A673 (cell line): Measurements from ENCODE around the gene TTN. TPM values are rescaled to one million over a fixed set of nuclear protein-coding genes. Genes with fewer than 3 reads are reported as not detected.

Experiments used
- BruUV-seq: library from RNA; stranded (reverse); fragments of 400-500 nt; replicated peaks from 2 replicates; lab custom pipeline; 2021; lab: Mats Ljungman, UMichigan
- CTCF ChIA-PET: fragments of 300-600 bp; sonication (Branson Sonifier 250); formaldehyde crosslinking; loops from one replicate; lab custom pipeline; 2022; ENCODE audit warnings: antibody characterized with exemption; lab: Charles Lee
- POLR2A ChIA-PET: fragments of 300-600 bp; sonication (Branson Sonifier 250); formaldehyde crosslinking; loops from one replicate; lab custom pipeline; 2022; ENCODE audit warnings: antibody characterized with exemption; ENCODE audit not compliant: low non-redundant PET; lab: Charles Lee
- DNase-seq: peaks from one replicate; pipeline ENCODE4 v3.0.0-alpha.2; 2015; ENCODE audit warnings: low spot score
- H3K27ac ChIP-seq: fragments of 200-600 bp; sonication (generic); 2 replicates; pipeline ENCODE4 v1.5.1; 2016; ENCODE audit warnings: mixed run types, low read depth, mild to moderate bottlenecking, mixed read lengths, antibody characterized with exemption, low read length; ENCODE audit not compliant: poor library complexity, severe bottlenecking
- H3K27me3 ChIP-seq: fragments of 200-600 bp; sonication (generic); replicated peaks from 2 replicates; pipeline ENCODE4 v1.6.1; 2017; ENCODE audit warnings: mixed run types, low read depth, mild to moderate bottlenecking, mixed read lengths, antibody characterized with exemption, low read length; ENCODE audit not compliant: insufficient read depth, poor library complexity
- H3K36me3 ChIP-seq: fragments of 200-600 bp; sonication (generic); 2 replicates; pipeline ENCODE4 v1.6.1; 2016; ENCODE audit warnings: mixed run types, mild to moderate bottlenecking, mixed read lengths, antibody characterized with exemption, low read length; ENCODE audit not compliant: insufficient read depth, poor library complexity, severe bottlenecking
- H3K4me1 ChIP-seq: fragments of 200-600 bp; sonication (generic); 2 replicates; pipeline ENCODE4 v1.6.1; 2017; ENCODE audit warnings: mixed run types, mild to moderate bottlenecking, mixed read lengths, antibody characterized with exemption, low read length; ENCODE audit not compliant: insufficient read depth, poor library complexity, severe bottlenecking
- H3K4me3 ChIP-seq: fragments of 200-600 bp; sonication (generic); 2 replicates; pipeline ENCODE4 v1.5.1; 2016; ENCODE audit warnings: low read depth, mixed run types, mild to moderate bottlenecking, mixed read lengths, low read length; ENCODE audit not compliant: poor library complexity, severe bottlenecking
- H3K9me3 ChIP-seq: fragments of 200-600 bp; sonication (generic); 2 replicates; pipeline ENCODE4 v1.6.1; 2016; ENCODE audit warnings: mixed run types, low read depth, mild to moderate bottlenecking, mixed read lengths, antibody characterized with exemption, low read length; ENCODE audit not compliant: poor library complexity, severe bottlenecking
- EZH2 ChIP-seq: fragments of 200-600 bp; sonication (generic); IDR thresholded peaks from 2 replicates; pipeline ENCODE4 v1.6.1; 2017; ENCODE audit warnings: borderline replicate concordance, low read depth, mild to moderate bottlenecking, mixed read lengths, antibody characterized with exemption, low read length; ENCODE audit not compliant: poor library complexity, severe bottlenecking
- intact Hi-C: fragments of 100-400 bp; cut with micrococcal nuclease; formaldehyde crosslinking; loops from one replicate; pipeline ENCODE4 v1.10.0; 2022; ENCODE audit not compliant: unreplicated experiment
- total RNA-seq: library from RNA; stranded (reverse); gene quantifications from 2 replicates; pipeline ENCODE4 v1.2.3, GENCODE V29; 2021
- TF ChIP-seq, protein P1 (sequence below): fragments of 300-800, 200-600 bp; sonication (generic); conservative IDR thresholded peaks from 2 replicates; pipeline ENCODE4 v1.5.1; 2017; ENCODE audit warnings: low read depth, mild to moderate bottlenecking, antibody characterized with exemption, low read length, moderate library complexity, mixed read lengths

Gene TTN
- total RNA-seq, 1 experiment from 2014 or later, result under 0.01 TPM

DNA sequence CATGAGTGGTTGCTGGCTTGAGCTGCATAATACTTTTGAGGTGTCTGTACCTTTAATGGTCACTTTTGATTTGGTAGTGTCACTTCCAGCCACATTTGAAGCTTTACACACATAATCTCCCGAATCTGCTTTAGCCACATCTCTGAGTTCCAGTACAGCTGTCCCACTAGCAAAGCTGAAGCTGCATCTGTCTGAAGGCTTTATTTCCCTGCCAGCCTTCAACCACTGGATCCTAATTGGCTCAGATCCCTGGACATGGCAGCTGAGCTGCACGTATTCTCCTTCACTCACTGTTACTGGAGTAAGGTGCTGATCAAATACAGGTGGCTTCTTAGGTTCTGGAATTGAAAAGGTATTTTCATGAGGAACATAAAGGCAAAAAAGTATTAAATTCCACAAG lies 99.7 kb downstream of the TTN start:
- H3K4me3 ChIP-seq, result no peak overlapping the region
- DNase-seq, result no peak
- BruUV-seq, result no TSS peak

DNA sequence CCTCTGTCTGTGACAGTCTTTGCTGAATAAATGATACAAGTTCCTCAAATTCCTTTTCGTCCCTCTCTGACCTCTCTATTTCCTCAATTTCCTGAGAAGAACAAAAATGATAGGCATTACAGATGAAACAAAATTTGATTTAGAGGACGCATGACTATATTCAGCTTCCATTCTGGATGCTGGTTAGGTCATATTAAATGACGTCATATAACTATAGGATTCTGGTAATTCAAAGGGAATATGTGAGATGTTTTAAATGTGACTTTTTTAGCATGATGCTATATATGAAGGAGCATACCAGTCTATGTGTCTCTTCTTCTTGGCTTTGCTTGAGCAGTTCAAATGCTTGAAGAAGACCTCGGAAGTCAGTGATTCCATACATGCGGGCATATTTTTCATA lies 102.3 kb downstream of the TTN start:
- no peak for DNase-seq
- Histone ChIP-seq H3K4me3 (no peak overlapping the region), H3K27ac (no peak overlapping the region), H3K27me3 (peaks cover 52% of the 10 kb centered on the region), H3K9me3 (no peaks in the 10 kb centered on the region), H3K4me1 (peaks cover 3% of the 10 kb centered on the region), H3K36me3 (no peaks in the 10 kb centered on the region)
- ChIA-PET CTCF (no interaction called here), POLR2A (no interaction called here)
- no peak for TF ChIP-seq EZH2
- TF ChIP-seq, protein P1, sequence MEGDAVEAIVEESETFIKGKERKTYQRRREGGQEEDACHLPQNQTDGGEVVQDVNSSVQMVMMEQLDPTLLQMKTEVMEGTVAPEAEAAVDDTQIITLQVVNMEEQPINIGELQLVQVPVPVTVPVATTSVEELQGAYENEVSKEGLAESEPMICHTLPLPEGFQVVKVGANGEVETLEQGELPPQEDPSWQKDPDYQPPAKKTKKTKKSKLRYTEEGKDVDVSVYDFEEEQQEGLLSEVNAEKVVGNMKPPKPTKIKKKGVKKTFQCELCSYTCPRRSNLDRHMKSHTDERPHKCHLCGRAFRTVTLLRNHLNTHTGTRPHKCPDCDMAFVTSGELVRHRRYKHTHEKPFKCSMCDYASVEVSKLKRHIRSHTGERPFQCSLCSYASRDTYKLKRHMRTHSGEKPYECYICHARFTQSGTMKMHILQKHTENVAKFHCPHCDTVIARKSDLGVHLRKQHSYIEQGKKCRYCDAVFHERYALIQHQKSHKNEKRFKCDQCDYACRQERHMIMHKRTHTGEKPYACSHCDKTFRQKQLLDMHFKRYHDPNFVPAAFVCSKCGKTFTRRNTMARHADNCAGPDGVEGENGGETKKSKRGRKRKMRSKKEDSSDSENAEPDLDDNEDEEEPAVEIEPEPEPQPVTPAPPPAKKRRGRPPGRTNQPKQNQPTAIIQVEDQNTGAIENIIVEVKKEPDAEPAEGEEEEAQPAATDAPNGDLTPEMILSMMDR, result no peak
- intact Hi-C loops, result no loop called here
- BruUV-seq, result no TSS peak

More for the DNA sequence above, 99.7 kb downstream of the TTN start:
- H3K27ac ChIP-seq, result no peak overlapping the region
- ChIA-PET POLR2A (no interaction called here), CTCF (no interaction called here)
- no peaks in the 10 kb centered on the region for H3K4me1 ChIP-seq
- peaks cover 47% of the 10 kb centered on the region for H3K27me3 ChIP-seq
- intact Hi-C loops, result no loop called here
- H3K9me3 ChIP-seq, result no peaks in the 10 kb centered on the region
- no peaks in the 10 kb centered on the region for H3K36me3 ChIP-seq
- TF ChIP-seq, protein P1, result no peak
- no peak for TF ChIP-seq EZH2

DNA sequence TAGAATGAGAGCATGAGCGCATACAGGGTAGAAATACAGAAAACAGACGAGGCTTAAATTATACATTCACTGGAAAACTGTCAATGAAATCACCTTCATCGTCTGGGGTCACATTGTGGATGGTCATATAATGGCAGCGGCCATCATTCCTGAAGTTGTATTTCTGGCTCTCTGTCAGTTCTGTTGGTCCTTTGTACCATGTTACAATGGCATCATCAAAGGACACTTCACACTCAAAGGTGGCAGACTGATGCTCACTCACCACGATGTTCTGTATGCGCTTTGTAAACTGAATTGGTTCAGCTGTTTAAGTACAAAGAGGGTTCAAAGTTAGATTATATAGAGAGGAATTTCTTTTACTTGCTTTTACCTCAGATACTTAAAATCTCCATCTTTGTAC lies 104.9 kb downstream of the TTN start:
- Histone ChIP-seq H3K27ac (no peak overlapping the region), H3K9me3 (no peaks in the 10 kb centered on the region), H3K36me3 (no peaks in the 10 kb centered on the region), H3K4me1 (peaks cover 3% of the 10 kb centered on the region), H3K4me3 (no peak overlapping the region), H3K27me3 (peaks cover 40% of the 10 kb centered on the region)
- BruUV-seq, result no TSS peak
- POLR2A ChIA-PET, result no interaction called here
- DNase-seq, result no peak
- TF ChIP-seq, protein P1, result no peak
- TF ChIP-seq EZH2, result no peak
- CTCF ChIA-PET, result no interaction called here
- intact Hi-C loops, result no loop called here
